ENCODE measurements around the gene C19orf67.

Gene C19orf67

DNA sequence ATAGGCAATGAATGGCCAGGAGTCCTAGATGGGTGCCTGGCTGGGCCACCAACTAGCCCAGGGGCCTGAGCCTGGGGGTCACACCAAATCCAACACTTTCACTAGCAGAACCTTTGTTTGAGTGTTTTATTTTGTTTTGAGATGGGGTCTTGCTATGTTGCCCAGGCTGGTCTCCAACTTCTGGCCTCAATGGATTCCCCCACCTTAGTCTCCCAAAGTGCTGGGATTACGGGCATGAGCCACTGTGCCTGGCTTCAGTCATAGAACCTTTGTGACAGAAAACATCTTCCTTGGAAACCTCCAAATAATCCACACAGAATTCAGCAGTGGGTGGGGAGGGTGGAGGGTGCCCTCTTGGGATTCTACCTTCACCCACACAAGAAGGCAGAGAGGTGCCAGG is 25.9 kb upstream of the C19orf67 start:
- DNase-seq (ENCODE audit: low read depth) = no peak
- TF ChIP-seq, protein P1, sequence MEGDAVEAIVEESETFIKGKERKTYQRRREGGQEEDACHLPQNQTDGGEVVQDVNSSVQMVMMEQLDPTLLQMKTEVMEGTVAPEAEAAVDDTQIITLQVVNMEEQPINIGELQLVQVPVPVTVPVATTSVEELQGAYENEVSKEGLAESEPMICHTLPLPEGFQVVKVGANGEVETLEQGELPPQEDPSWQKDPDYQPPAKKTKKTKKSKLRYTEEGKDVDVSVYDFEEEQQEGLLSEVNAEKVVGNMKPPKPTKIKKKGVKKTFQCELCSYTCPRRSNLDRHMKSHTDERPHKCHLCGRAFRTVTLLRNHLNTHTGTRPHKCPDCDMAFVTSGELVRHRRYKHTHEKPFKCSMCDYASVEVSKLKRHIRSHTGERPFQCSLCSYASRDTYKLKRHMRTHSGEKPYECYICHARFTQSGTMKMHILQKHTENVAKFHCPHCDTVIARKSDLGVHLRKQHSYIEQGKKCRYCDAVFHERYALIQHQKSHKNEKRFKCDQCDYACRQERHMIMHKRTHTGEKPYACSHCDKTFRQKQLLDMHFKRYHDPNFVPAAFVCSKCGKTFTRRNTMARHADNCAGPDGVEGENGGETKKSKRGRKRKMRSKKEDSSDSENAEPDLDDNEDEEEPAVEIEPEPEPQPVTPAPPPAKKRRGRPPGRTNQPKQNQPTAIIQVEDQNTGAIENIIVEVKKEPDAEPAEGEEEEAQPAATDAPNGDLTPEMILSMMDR (IDR thresholded peaks at IDR 0.05; ENCODE audit: control insufficient read depth, insufficient read depth, low read depth, low read length, missing control alignments) = no peak
- no peak overlapping the region for H3K4me3 ChIP-seq (ENCODE audit: control insufficient read depth, low read depth, low read length)

DNA sequence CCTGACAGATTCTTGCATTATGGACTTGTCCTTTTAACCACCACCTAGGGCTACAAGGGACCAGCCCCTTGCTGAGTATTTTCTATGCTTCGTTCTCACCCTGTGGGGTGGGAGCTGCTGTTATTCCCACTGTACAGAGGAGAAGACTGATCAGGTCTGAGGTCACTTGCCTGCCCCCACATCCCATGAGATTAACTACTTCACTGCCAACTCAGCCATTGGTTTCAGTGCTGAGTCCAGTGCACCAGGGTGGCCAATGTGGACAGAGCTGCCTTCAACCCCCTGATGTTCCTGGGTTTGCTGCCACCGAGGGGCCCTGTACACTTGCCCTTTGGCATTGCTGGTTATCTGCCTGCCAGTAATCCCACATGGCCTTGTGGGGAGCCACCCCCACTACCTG is 25.1 kb upstream of the C19orf67 start:
- H3K4me3 ChIP-seq (ENCODE audit: control insufficient read depth, low read depth, low read length) = no peak overlapping the region
- DNase-seq (ENCODE audit: low read depth) = no peak
- TF ChIP-seq, protein P1 (IDR thresholded peaks at IDR 0.05; ENCODE audit: control insufficient read depth, insufficient read depth, low read depth, low read length, missing control alignments) = no peak

DNA sequence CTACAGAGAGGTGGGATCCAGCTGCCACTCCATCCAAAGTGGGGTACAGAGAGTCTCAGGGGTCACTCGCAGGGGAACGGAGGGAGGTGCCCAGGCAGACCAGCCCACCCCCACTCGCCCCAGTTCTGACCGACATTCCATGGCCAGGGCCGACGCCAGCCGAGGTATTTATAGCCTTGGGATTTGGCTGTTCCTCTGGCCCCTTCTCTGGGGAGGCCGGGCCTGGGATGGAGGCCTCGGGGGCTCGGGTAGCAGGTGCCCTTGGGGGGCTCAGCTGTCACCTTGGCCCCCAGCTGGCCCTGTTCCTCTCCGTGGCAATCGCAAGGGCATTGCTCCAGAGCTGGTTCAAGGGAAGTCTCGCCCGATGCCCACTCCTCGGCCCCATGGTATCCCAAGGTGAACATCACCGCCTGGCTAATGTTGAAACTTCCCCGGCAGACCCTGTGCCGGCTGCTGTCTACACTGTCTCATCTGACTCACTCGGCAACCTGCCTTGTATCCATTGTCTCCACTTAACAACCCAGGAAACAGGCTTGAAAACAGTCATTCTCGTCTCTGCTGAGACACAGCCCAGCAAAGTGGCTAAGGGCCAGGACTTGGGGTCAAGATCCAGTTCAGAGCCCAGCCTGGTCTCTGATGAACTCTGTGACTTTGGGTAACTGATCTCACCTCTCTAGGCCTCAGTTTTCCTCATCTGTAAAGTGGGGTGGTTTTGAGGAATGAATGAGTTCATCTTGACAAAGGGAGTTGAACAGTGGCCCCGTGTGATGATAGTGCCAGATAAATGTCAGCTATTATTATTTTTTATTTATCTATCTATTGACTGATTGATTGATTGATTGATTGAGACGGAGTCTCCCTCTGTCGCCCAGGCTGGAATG is 22.2 kb upstream of the C19orf67 start:
- H3K4me3 ChIP-seq (ENCODE audit: control insufficient read depth, low read depth, low read length) = no peak overlapping the region
- DNase-seq (ENCODE audit: low read depth) = no peak
- TF ChIP-seq, protein P1 (IDR thresholded peaks at IDR 0.05; ENCODE audit: control insufficient read depth, insufficient read depth, low read depth, low read length, missing control alignments) = no peak

DNA sequence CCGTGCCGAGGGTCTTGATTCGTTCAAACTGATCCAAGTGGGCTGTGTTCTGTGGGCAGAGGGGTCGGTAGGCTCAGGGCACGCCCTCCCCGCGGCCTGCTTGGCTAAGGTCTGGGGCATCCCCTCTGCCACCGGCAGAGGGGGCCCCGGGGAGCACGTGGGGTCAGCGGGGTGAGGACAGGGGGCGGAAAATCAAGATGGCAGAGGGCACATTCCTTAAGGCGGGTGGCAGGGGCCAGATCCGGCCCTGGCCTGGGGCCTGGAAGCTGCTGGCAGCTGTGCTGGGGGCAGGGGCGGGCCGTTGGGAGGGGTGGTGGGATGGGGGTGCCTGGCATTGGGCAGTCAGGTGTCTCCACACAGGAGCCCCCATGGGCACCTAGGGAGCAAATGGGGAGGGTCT is 21.3 kb upstream of the C19orf67 start:
- no peak overlapping the region for H3K4me3 ChIP-seq (ENCODE audit: control insufficient read depth, low read depth, low read length)
- TF ChIP-seq, protein P1 (IDR thresholded peaks at IDR 0.05; ENCODE audit: control insufficient read depth, insufficient read depth, low read depth, low read length, missing control alignments) = no peak
- no peak for DNase-seq (ENCODE audit: low read depth)

DNA sequence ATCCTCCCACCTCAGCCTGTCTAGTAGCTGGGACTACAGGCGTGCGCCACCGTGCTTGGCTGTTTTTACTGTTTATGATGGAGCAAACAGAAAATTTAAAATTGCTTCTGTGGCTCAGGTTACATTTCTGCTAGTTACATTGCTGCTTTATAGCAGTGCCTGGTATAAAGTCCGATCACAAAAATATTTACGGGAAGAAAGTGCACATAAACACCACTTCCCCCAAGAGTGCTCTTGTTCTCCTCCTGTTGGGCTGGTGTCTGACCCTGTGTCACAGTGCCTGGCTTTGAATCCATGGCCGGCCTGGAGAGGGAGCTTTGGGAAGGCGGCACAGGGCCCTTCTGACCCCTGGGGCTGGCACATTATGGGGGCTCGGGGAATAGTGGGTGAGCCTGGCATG is 20.1 kb upstream of the C19orf67 start:
- H3K4me3 ChIP-seq (ENCODE audit: control insufficient read depth, low read depth, low read length) = no peak overlapping the region
- no peak for DNase-seq (ENCODE audit: low read depth)
- TF ChIP-seq, protein P1 (IDR thresholded peaks at IDR 0.05; ENCODE audit: control insufficient read depth, insufficient read depth, low read depth, low read length, missing control alignments) = no peak

DNA sequence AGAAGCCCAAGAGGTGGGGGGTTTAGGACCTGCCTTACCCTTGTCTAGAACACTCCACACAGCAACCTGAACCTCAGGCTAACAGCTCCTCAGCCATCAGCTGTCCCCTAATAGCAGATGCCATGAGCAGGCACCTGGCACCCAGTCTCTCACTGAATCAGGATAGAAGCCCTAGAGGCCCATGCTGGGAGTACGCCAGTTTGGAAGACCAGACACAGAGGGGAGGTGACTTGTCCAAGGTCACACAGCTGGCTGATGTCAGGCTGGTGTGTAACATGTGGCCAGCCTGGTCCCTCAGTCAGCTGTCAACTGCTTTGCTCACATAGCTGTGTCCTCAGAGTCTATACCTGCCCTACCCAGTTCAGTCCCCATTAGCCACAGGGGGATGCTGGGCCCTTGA is 17.7 kb upstream of the C19orf67 start:
- TF ChIP-seq, protein P1 (IDR thresholded peaks at IDR 0.05; ENCODE audit: control insufficient read depth, insufficient read depth, low read depth, low read length, missing control alignments) = no peak
- no peak for DNase-seq (ENCODE audit: low read depth)
- H3K4me3 ChIP-seq (ENCODE audit: control insufficient read depth, low read depth, low read length) = no peak overlapping the region

All from AG09309 (cell line).